DOHH2 (cell line): ENCODE measurements around the gene SCRN2.

Source experiments
- H3F3A ChIP-seq: fragments of 200-600 bp; sonication (generic), shearing (Covaris generic); 2 replicates; pipeline ENCODE4 v1.6.0; 2016; ENCODE audit warnings: antibody characterized with exemption, mild to moderate bottlenecking; ENCODE audit not compliant: control insufficient read depth, insufficient read depth
- H3K27ac ChIP-seq: fragments of 200-600 bp; sonication (generic); 2 replicates; pipeline ENCODE4 v1.5.1; 2014; ENCODE audit warnings: low read depth, mild to moderate bottlenecking, low read length, moderate library complexity
- H3K27me3 ChIP-seq: fragments of 200-600 bp; sonication (generic); 2 replicates; pipeline ENCODE4 v1.6.1; 2014; ENCODE audit warnings: mild to moderate bottlenecking, low read length, mixed read lengths; ENCODE audit not compliant: control insufficient read depth
- H3K36me3 ChIP-seq: fragments of 200-600 bp; sonication (generic); 2 replicates; pipeline ENCODE4 v1.6.1; 2014; ENCODE audit warnings: mild to moderate bottlenecking, low read length, moderate library complexity, mixed read lengths; ENCODE audit not compliant: control insufficient read depth
- H3K4me1 ChIP-seq: fragments of 200-600 bp; sonication (generic); 2 replicates; pipeline ENCODE4 v1.6.1; 2014; ENCODE audit warnings: mild to moderate bottlenecking, low read length, mixed read lengths; ENCODE audit not compliant: control insufficient read depth
- H3K4me2 ChIP-seq: fragments of 200-600 bp; sonication (generic); 2 replicates; pipeline ENCODE4 v1.6.0; 2014; ENCODE audit warnings: mild to moderate bottlenecking, low read length, moderate library complexity
- H3K4me3 ChIP-seq: fragments of 200-600 bp; sonication (generic); 2 replicates; pipeline ENCODE4 v1.5.1; 2014; ENCODE audit warnings: mild to moderate bottlenecking, low read length, mixed read lengths
- H3K79me2 ChIP-seq: fragments of 200-600 bp; sonication (generic); 2 replicates; pipeline ENCODE4 v1.6.1; 2014; ENCODE audit warnings: mild to moderate bottlenecking, low read length, mixed read lengths; ENCODE audit not compliant: control insufficient read depth
- H3K9me2 ChIP-seq: fragments of 200-600 bp; sonication (generic); replicated peaks from 2 replicates; pipeline ENCODE4 v1.6.1; 2014; ENCODE audit warnings: mild to moderate bottlenecking, low read length, mixed read lengths; ENCODE audit not compliant: control insufficient read depth
- H3K9me3 ChIP-seq: fragments of 200-600 bp; sonication (generic); 2 replicates; pipeline ENCODE4 v1.6.1; 2014; ENCODE audit warnings: antibody characterized with exemption, low read length, mixed read lengths; ENCODE audit not compliant: control insufficient read depth, insufficient read depth
- H4K20me1 ChIP-seq: fragments of 200-600 bp; sonication (generic); 2 replicates; pipeline ENCODE4 v1.6.0; 2014; ENCODE audit warnings: low read depth, mild to moderate bottlenecking, antibody characterized with exemption, low read length, moderate library complexity; ENCODE audit not compliant: control insufficient read depth, insufficient read depth
- CTCF ChIP-seq: fragments of 200-600 bp; sonication (generic); IDR thresholded peaks from one replicate; pipeline ENCODE4 v1.5.1; 2014; ENCODE audit warnings: antibody characterized with exemption, mild to moderate bottlenecking, low read depth, low read length; ENCODE audit not compliant: poor library complexity, severe bottlenecking
- EZH2phosphoT487 ChIP-seq: fragments of 200-600 bp; sonication (generic); IDR thresholded peaks from 2 replicates; pipeline ENCODE4 v1.6.1; 2017; ENCODE audit warnings: borderline replicate concordance, mild to moderate bottlenecking, antibody characterized with exemption, low read length, moderate library complexity, mixed read lengths

SCRN2 gene

GRCh38 chr17:47808036-47808829 is 32.8 kb downstream of the SCRN2 start:
- Histone ChIP-seq H3K4me3 (no peak overlapping the region), H4K20me1 (no peaks in the 10 kb centered on the region), H3K9me3 (no peaks in the 10 kb centered on the region), H3F3A (no peaks in the 10 kb centered on the region), H3K4me1 (no peaks in the 10 kb centered on the region), H3K79me2 (no peaks in the 10 kb centered on the region), H3K27me3 (peaks cover 4% of the 10 kb centered on the region; the same call in 1 of the 2 replicates), H3K9me2 (no peaks in the 10 kb centered on the region), H3K4me2 (no peak overlapping the region), H3K27ac (no peak overlapping the region), H3K36me3 (peaks cover 12% of the 10 kb centered on the region; the same call in 1 of the 2 replicates)
- no peak for TF ChIP-seq CTCF
- no peak for TF ChIP-seq EZH2phosphoT487

GRCh38 chr17:47807421-47807820 is 33.7 kb downstream of the SCRN2 start:
- H3K4me2 ChIP-seq = no peak overlapping the region
- H3K79me2 ChIP-seq = no peaks in the 10 kb centered on the region
- H3K27ac ChIP-seq = no peak overlapping the region
- H3K4me3 ChIP-seq = no peak overlapping the region
- H3K4me1 ChIP-seq = no peaks in the 10 kb centered on the region
- no peaks in the 10 kb centered on the region for H3K9me2 ChIP-seq
- peaks cover 10% of the 10 kb centered on the region; the same call in 1 of the 2 replicates for H3K36me3 ChIP-seq
- H3F3A ChIP-seq = no peaks in the 10 kb centered on the region
- no peaks in the 10 kb centered on the region for H3K9me3 ChIP-seq
- TF ChIP-seq EZH2phosphoT487 (no peak), CTCF (no peak)
- H3K27me3 ChIP-seq = peaks cover 8% of the 10 kb centered on the region; the same call in 1 of the 2 replicates
- no peaks in the 10 kb centered on the region for H4K20me1 ChIP-seq

DNA sequence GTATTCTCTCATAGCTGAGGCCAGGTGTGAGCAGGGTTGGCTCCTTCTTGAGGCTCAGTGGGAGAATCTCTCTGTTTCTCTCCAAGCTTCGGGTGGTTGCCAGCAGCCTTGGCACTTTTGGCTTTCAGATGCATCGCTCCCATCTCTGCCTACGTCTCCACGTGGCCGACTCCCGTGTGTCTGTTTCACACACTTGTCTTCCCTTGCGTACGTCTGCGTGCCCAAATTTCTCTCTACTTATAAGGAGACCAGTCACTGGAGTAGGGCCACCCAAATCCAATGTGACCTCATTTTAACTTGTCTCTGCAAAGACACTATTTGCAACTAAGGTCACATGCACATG is 34.2 kb downstream of the SCRN2 start:
- peaks cover 10% of the 10 kb centered on the region; the same call in 1 of the 2 replicates for H3K36me3 ChIP-seq
- no peaks in the 10 kb centered on the region for H3K4me1 ChIP-seq
- H3F3A ChIP-seq = no peaks in the 10 kb centered on the region
- no peak overlapping the region for H3K4me2 ChIP-seq
- no peak overlapping the region for H3K4me3 ChIP-seq
- H3K27ac ChIP-seq = no peak overlapping the region
- H3K79me2 ChIP-seq = no peaks in the 10 kb centered on the region
- H3K9me2 ChIP-seq = no peaks in the 10 kb centered on the region
- no peaks in the 10 kb centered on the region for H3K9me3 ChIP-seq
- H4K20me1 ChIP-seq = no peaks in the 10 kb centered on the region
- peaks cover 8% of the 10 kb centered on the region; the same call in 1 of the 2 replicates for H3K27me3 ChIP-seq
- TF ChIP-seq CTCF = no peak
- TF ChIP-seq EZH2phosphoT487 = no peak
